Measurements from ENCODE around the gene LY6G6D. TPM values are rescaled to one million over a fixed set of nuclear protein-coding genes. Genes with fewer than 3 reads are reported as not detected.

Gene LY6G6D
- total RNA-seq, 6 experiments from 2014 or later = not detected

GRCh38 chr6:31723245-31723979, 8.3 kb downstream of the LY6G6D start, which contains the start of gene MPIG6B:
Gene MPIG6B (plus strand): TSS chr6:31723373. CDS start chr6:31723384, 11 bp downstream.
- no peak for TF ChIP-seq CTCF (IDR thresholded peaks at IDR 0.05)
- no peak within 1 kb of the TSS for H3K27ac Mint-ChIP-seq
- peaks cover 12% of the 10 kb centered on the region for H3K36me3 Mint-ChIP-seq (ENCODE audit: low read depth)
- H3K4me3 Mint-ChIP-seq = no peak within 1 kb of the TSS
- peaks cover 10% of the 10 kb centered on the region for H3K27me3 Mint-ChIP-seq (ENCODE audit: insufficient read depth)
- DNase-seq = no peak
- H3K9me3 Mint-ChIP-seq = no peaks in the 10 kb centered on the region
- H3K4me1 Mint-ChIP-seq (ENCODE audit: low read depth) = peaks cover 1% of the 10 kb centered on the region; the same call in 1 of the 2 replicates

- H3K4me3 Mint-ChIP-seq = no peak overlapping the region
- H3K4me1 Mint-ChIP-seq (ENCODE audit: low read depth) = peaks cover 8% of the 10 kb centered on the region; the same call in 1 of the 2 replicates
- H3K9me3 Mint-ChIP-seq = no peaks in the 10 kb centered on the region
- peaks cover 10% of the 10 kb centered on the region for H3K27me3 Mint-ChIP-seq (ENCODE audit: insufficient read depth)
- no peak for TF ChIP-seq CTCF (IDR thresholded peaks at IDR 0.05)
- H3K27ac Mint-ChIP-seq = no peak overlapping the region
- DNase-seq = no peak
- peaks cover 12% of the 10 kb centered on the region for H3K36me3 Mint-ChIP-seq (ENCODE audit: low read depth)
Observed at GRCh38 chr6:31723980-31724691, 9.0 kb downstream of the LY6G6D start.

GRCh38 chr6:31725502-31726350, 10.6 kb downstream of the LY6G6D start:
- DNase-seq = no peak
- no peak overlapping the region for H3K4me3 Mint-ChIP-seq
- no peak overlapping the region for H3K27ac Mint-ChIP-seq
- TF ChIP-seq CTCF (IDR thresholded peaks at IDR 0.05) = no peak
- peaks cover 11% of the 10 kb centered on the region for H3K27me3 Mint-ChIP-seq (ENCODE audit: insufficient read depth)
- peaks cover 19% of the 10 kb centered on the region for H3K36me3 Mint-ChIP-seq (ENCODE audit: low read depth)
- peaks cover 18% of the 10 kb centered on the region for H3K4me1 Mint-ChIP-seq (ENCODE audit: low read depth)
- H3K9me3 Mint-ChIP-seq = no peaks in the 10 kb centered on the region

- H3K4me1 Mint-ChIP-seq (ENCODE audit: low read depth) = peaks cover 32% of the 10 kb centered on the region
- H3K27me3 Mint-ChIP-seq (ENCODE audit: insufficient read depth) = peaks cover 6% of the 10 kb centered on the region
- H3K27ac Mint-ChIP-seq = no peak overlapping the region
- H3K4me3 Mint-ChIP-seq = peak overlapping the region; percentile 18; the same call in 1 of the 2 replicates
- no peak for TF ChIP-seq CTCF (IDR thresholded peaks at IDR 0.05)
- no peaks in the 10 kb centered on the region for H3K9me3 Mint-ChIP-seq
- H3K36me3 Mint-ChIP-seq (ENCODE audit: low read depth) = peaks cover 22% of the 10 kb centered on the region
- DNase-seq = no peak
Observed at GRCh38 chr6:31727034-31727716, 12.0 kb downstream of the LY6G6D start.
